ENCODE results near the gene TRDN. TPM values are rescaled to one million over a fixed set of nuclear protein-coding genes. Genes with fewer than 3 reads are reported as not detected.
"Not testable (repeated sequence)": the region's sequence is repeated elsewhere in the genome, so short reads cannot be mapped to it uniquely, and the experiment has no call there.

The TRDN gene
- polyA plus RNA-seq, 1 donor = 263 TPM

- DNase-seq (ENCODE audit: low read depth) = no peak
Observed at GRCh38 chr6:123562264-123562663, 74.5 kb downstream of the TRDN start.

GRCh38 chr6:123559816-123560215 is 76.9 kb downstream of the TRDN start:
- DNase-seq (ENCODE audit: low read depth) = not testable (repeated sequence)

- DNase-seq (ENCODE audit: low read depth) = not testable (repeated sequence)
Observed at GRCh38 chr6:123557474-123557873, 79.3 kb downstream of the TRDN start.

- no peak for DNase-seq (ENCODE audit: low read depth)
Observed at GRCh38 chr6:123551939-123552707, 84.6 kb downstream of the TRDN start.

GRCh38 chr6:123550052-123550617 is 86.6 kb downstream of the TRDN start:
- DNase-seq (ENCODE audit: low read depth) = no peak

- DNase-seq (ENCODE audit: low read depth) = no peak
Observed at GRCh38 chr6:123549476-123549875, 87.3 kb downstream of the TRDN start.

GRCh38 chr6:123547216-123547978 is 89.4 kb downstream of the TRDN start:
- no peak for DNase-seq (ENCODE audit: low read depth)

- no peak for DNase-seq (ENCODE audit: low read depth)
Observed at GRCh38 chr6:123546537-123546936, 90.2 kb downstream of the TRDN start.

GRCh38 chr6:123541462-123541861 is 95.3 kb downstream of the TRDN start:
- no peak for DNase-seq (ENCODE audit: low read depth)

GRCh38 chr6:123533862-123534648 is 102.7 kb downstream of the TRDN start:
- DNase-seq (ENCODE audit: low read depth) = no peak

GRCh38 chr6:123529843-123530242 is 106.9 kb downstream of the TRDN start:
- no peak for DNase-seq (ENCODE audit: low read depth)

GRCh38 chr6:123529058-123529457 is 107.7 kb downstream of the TRDN start:
- no peak for DNase-seq (ENCODE audit: low read depth)

- DNase-seq (ENCODE audit: low read depth) = no peak
Observed at GRCh38 chr6:123527406-123527805, 109.3 kb downstream of the TRDN start.

GRCh38 chr6:123526128-123526527 is 110.6 kb downstream of the TRDN start:
- no peak for DNase-seq (ENCODE audit: low read depth)

GRCh38 chr6:123524781-123525180 is 112.0 kb downstream of the TRDN start:
- DNase-seq (ENCODE audit: low read depth) = no peak

- no peak for DNase-seq (ENCODE audit: low read depth)
Observed at GRCh38 chr6:123520217-123520616, 116.5 kb downstream of the TRDN start.

- no peak for DNase-seq (ENCODE audit: low read depth)
Observed at GRCh38 chr6:123519189-123519505, 117.6 kb downstream of the TRDN start.

- no peak for DNase-seq (ENCODE audit: low read depth)
Observed at GRCh38 chr6:123518441-123519188, 118.1 kb downstream of the TRDN start.

GRCh38 chr6:123515715-123516114 is 121.0 kb downstream of the TRDN start:
- no peak for DNase-seq (ENCODE audit: low read depth)

GRCh38 chr6:123509112-123509511 is 127.6 kb downstream of the TRDN start:
- no peak for DNase-seq (ENCODE audit: low read depth)

GRCh38 chr6:123508290-123508689 is 128.5 kb downstream of the TRDN start:
- no peak for DNase-seq (ENCODE audit: low read depth)
